Stimulated activated memory B cell treated with anti-CD40 and anti-IgM and Interleukin-4, amounts not matched to agents 10 μg/mL and 1 μg/mL and 100 μg/mL, for 72 hours (primary cell): ENCODE data around the gene FANCI.

ENCODE experiments used
- ATAC-seq: fragments of 150-1000 bp; cut with Tn5 transposase; 2 replicates; pipeline ENCODE4 v1.10.0; 2021
- H3K27ac Mint-ChIP-seq: one replicate; pipeline ENCODE4 v1.8.0; 2022; ENCODE audit warnings: mild to moderate bottlenecking, mixed read lengths
- H3K27me3 Mint-ChIP-seq: one replicate; pipeline ENCODE4 v1.8.0; 2022; ENCODE audit warnings: mixed read lengths
- H3K36me3 Mint-ChIP-seq: one replicate; pipeline ENCODE4 v1.8.0; 2022; ENCODE audit warnings: mixed read lengths
- H3K4me1 Mint-ChIP-seq: one replicate; pipeline ENCODE4 v1.8.0; 2022; ENCODE audit warnings: mixed read lengths
- H3K4me3 Mint-ChIP-seq: one replicate; pipeline ENCODE4 v1.8.0; 2022; ENCODE audit warnings: mild to moderate bottlenecking, moderate library complexity, mixed read lengths
- H3K9me3 Mint-ChIP-seq: one replicate; pipeline ENCODE4 v1.8.0; 2022; ENCODE audit warnings: mixed read lengths

FANCI gene

GRCh38 chr15:89308236-89308635, 64.5 kb downstream of the FANCI start:
- Mint-ChIP-seq H3K9me3 (no peaks in the 10 kb centered on the region), H3K4me1 (peaks cover 7% of the 10 kb centered on the region), H3K27me3 (no peaks in the 10 kb centered on the region), H3K27ac (no peak overlapping the region), H3K4me3 (no peak overlapping the region), H3K36me3 (peaks cover 20% of the 10 kb centered on the region)
- no peak for ATAC-seq

GRCh38 chr15:89309993-89310392, 66.2 kb downstream of the FANCI start:
- Mint-ChIP-seq H3K4me3 (no peak overlapping the region), H3K27ac (no peak overlapping the region), H3K4me1 (peaks cover 7% of the 10 kb centered on the region), H3K27me3 (no peaks in the 10 kb centered on the region), H3K9me3 (no peaks in the 10 kb centered on the region), H3K36me3 (peaks cover 16% of the 10 kb centered on the region)
- ATAC-seq: no peak

- Mint-ChIP-seq H3K36me3 (peaks cover 58% of the 10 kb centered on the region), H3K27ac (peak overlapping the region; percentile 19), H3K27me3 (no peaks in the 10 kb centered on the region), H3K4me1 (peaks cover 2% of the 10 kb centered on the region), H3K9me3 (no peaks in the 10 kb centered on the region), H3K4me3 (no peak overlapping the region)
- ATAC-seq: no peak
These were observed 71.7 kb downstream of the FANCI start for GRCh38 chr15:89315375-89315929.

- H3K9me3 Mint-ChIP-seq: no peaks in the 10 kb centered on the region
- H3K4me1 Mint-ChIP-seq: no peaks in the 10 kb centered on the region
- H3K27me3 Mint-ChIP-seq: no peaks in the 10 kb centered on the region
- peaks cover 63% of the 10 kb centered on the region for H3K36me3 Mint-ChIP-seq
- no peak overlapping the region for H3K27ac Mint-ChIP-seq
- no peak for ATAC-seq
- no peak overlapping the region for H3K4me3 Mint-ChIP-seq
These were observed 72.7 kb downstream of the FANCI start for GRCh38 chr15:89316504-89316903.

GRCh38 chr15:89317186-89317720, 73.5 kb downstream of the FANCI start:
- H3K9me3 Mint-ChIP-seq: no peaks in the 10 kb centered on the region
- H3K4me1 Mint-ChIP-seq: no peaks in the 10 kb centered on the region
- no peaks in the 10 kb centered on the region for H3K27me3 Mint-ChIP-seq
- H3K36me3 Mint-ChIP-seq: peaks cover 70% of the 10 kb centered on the region
- no peak overlapping the region for H3K27ac Mint-ChIP-seq
- ATAC-seq: no peak
- H3K4me3 Mint-ChIP-seq: no peak overlapping the region

- ATAC-seq: no peak
- Mint-ChIP-seq H3K27ac (peak overlapping the region; percentile 38), H3K4me1 (peaks cover 6% of the 10 kb centered on the region), H3K9me3 (no peaks in the 10 kb centered on the region), H3K27me3 (no peaks in the 10 kb centered on the region), H3K36me3 (peaks cover 78% of the 10 kb centered on the region), H3K4me3 (no peak overlapping the region)
These were observed 75.9 kb downstream of the FANCI start for GRCh38 chr15:89319678-89320077.

GRCh38 chr15:89320200-89320599, 76.4 kb downstream of the FANCI start:
- no peak for ATAC-seq
- Mint-ChIP-seq H3K4me3 (no peak overlapping the region), H3K4me1 (peaks cover 6% of the 10 kb centered on the region), H3K27ac (peak overlapping the region; percentile 38), H3K27me3 (no peaks in the 10 kb centered on the region), H3K36me3 (peaks cover 79% of the 10 kb centered on the region), H3K9me3 (no peaks in the 10 kb centered on the region)

GRCh38 chr15:89321521-89322410, 78.0 kb downstream of the FANCI start:
- Mint-ChIP-seq H3K4me1 (peaks cover 6% of the 10 kb centered on the region), H3K36me3 (peaks cover 73% of the 10 kb centered on the region)

GRCh38 chr15:89322822-89323221, 79.0 kb downstream of the FANCI start:
- Mint-ChIP-seq H3K27ac (no peak overlapping the region), H3K9me3 (no peaks in the 10 kb centered on the region), H3K4me3 (no peak overlapping the region), H3K4me1 (peaks cover 6% of the 10 kb centered on the region), H3K27me3 (no peaks in the 10 kb centered on the region), H3K36me3 (peaks cover 77% of the 10 kb centered on the region)
- no peak for ATAC-seq

More at GRCh38 chr15:89321521-89322410, 78.0 kb downstream of the FANCI start:
- Mint-ChIP-seq H3K27me3 (no peaks in the 10 kb centered on the region), H3K27ac (no peak overlapping the region), H3K9me3 (no peaks in the 10 kb centered on the region), H3K4me3 (no peak overlapping the region)
- ATAC-seq: no peak

- Mint-ChIP-seq H3K27ac (no peak overlapping the region), H3K4me3 (no peak overlapping the region), H3K27me3 (no peaks in the 10 kb centered on the region), H3K4me1 (peaks cover 13% of the 10 kb centered on the region), H3K36me3 (peaks cover 84% of the 10 kb centered on the region), H3K9me3 (no peaks in the 10 kb centered on the region)
- ATAC-seq: no peak
These were observed 80.0 kb downstream of the FANCI start for GRCh38 chr15:89323825-89324224.

GRCh38 chr15:89325039-89325803, 81.4 kb downstream of the FANCI start:
- no peaks in the 10 kb centered on the region for H3K27me3 Mint-ChIP-seq
- H3K27ac Mint-ChIP-seq: no peak overlapping the region
- peaks cover 27% of the 10 kb centered on the region for H3K4me1 Mint-ChIP-seq
- no peaks in the 10 kb centered on the region for H3K9me3 Mint-ChIP-seq
- H3K36me3 Mint-ChIP-seq: peaks cover 82% of the 10 kb centered on the region
- ATAC-seq: no peak
- no peak overlapping the region for H3K4me3 Mint-ChIP-seq

GRCh38 chr15:89326316-89326715, 82.5 kb downstream of the FANCI start:
- no peak for ATAC-seq
- H3K27ac Mint-ChIP-seq: no peak overlapping the region
- no peaks in the 10 kb centered on the region for H3K27me3 Mint-ChIP-seq
- H3K4me1 Mint-ChIP-seq: peaks cover 36% of the 10 kb centered on the region
- H3K4me3 Mint-ChIP-seq: no peak overlapping the region
- peaks cover 83% of the 10 kb centered on the region for H3K36me3 Mint-ChIP-seq
- no peaks in the 10 kb centered on the region for H3K9me3 Mint-ChIP-seq

- Mint-ChIP-seq H3K4me3 (no peak overlapping the region), H3K27ac (peak overlapping the region; percentile 28), H3K9me3 (no peaks in the 10 kb centered on the region), H3K36me3 (peaks cover 82% of the 10 kb centered on the region), H3K4me1 (peaks cover 44% of the 10 kb centered on the region), H3K27me3 (no peaks in the 10 kb centered on the region)
- no peak for ATAC-seq
These were observed 83.3 kb downstream of the FANCI start for GRCh38 chr15:89327113-89327512.

GRCh38 chr15:89328398-89329254, 84.8 kb downstream of the FANCI start:
- ATAC-seq: no peak
- Mint-ChIP-seq H3K4me1 (peaks cover 47% of the 10 kb centered on the region), H3K27ac (no peak overlapping the region), H3K27me3 (no peaks in the 10 kb centered on the region), H3K36me3 (peaks cover 78% of the 10 kb centered on the region), H3K9me3 (no peaks in the 10 kb centered on the region), H3K4me3 (no peak overlapping the region)
